Upper lobe of left lung (tissue), 6 donors: ENCODE results near the gene CNOT9. TPM values are rescaled to one million over a fixed set of nuclear protein-coding genes. Genes with fewer than 3 reads are reported as not detected.
"Not testable (repeated sequence)": the region's sequence is repeated elsewhere in the genome, so short reads cannot be mapped to it uniquely, and the experiment has no call there.

Experiments used
- ATAC-seq, 2 donors: fragments of 200-7000 bp; cut with Tn5 transposase; one replicate each; pipeline ENCODE4 v1.9.1; 2022; ENCODE audit warnings: mild to moderate bottlenecking in 2 of 2, moderate library complexity in 2 of 2; ENCODE audit not compliant: low FRiP score in 2 of 2
- DNase-seq, 2 donors: peaks; one replicate each; pipeline ENCODE4 v3.0.0-alpha.2; 2019 to 2020
- H3K27ac ChIP-seq, 4 donors: fragments of 200-600 bp; sonication (generic); one replicate each; pipeline ENCODE4 v1.5.1; 2016 to 2019
- H3K27me3 ChIP-seq, 4 donors: fragments of 200-600 bp; sonication (generic); one replicate each; pipeline ENCODE4 v1.5.1; 2017 to 2019
- H3K36me3 ChIP-seq, 4 donors: fragments of 200-600 bp; sonication (generic); one replicate each; pipeline ENCODE4 v1.5.1; 2016 to 2019
- H3K4me1 ChIP-seq, 4 donors: fragments of 200-600 bp; sonication (generic); one replicate each; pipeline ENCODE4 v1.5.1; 2018 to 2019
- H3K4me3 ChIP-seq, 4 donors: fragments of 200-600 bp; sonication (generic); one replicate each; pipeline ENCODE4 v1.5.1; 2017 to 2019; ENCODE audit warnings: mild to moderate bottlenecking in 2 of 4, moderate library complexity in 1 of 4
- H3K9me3 ChIP-seq, 4 donors: fragments of 200-600 bp; sonication (generic); one replicate each; pipeline ENCODE4 v1.5.1; 2018 to 2019
- CTCF ChIP-seq, 6 experiments: fragments of 450-650 bp in 4 of 6; fragments of 200-600 bp in 2 of 6; sonication (generic) in 2 of 6; IDR thresholded peaks; one replicate each; pipeline ENCODE4 v1.5.1; 2016 to 2019; ENCODE audit warnings: antibody characterized with exemption in 6 of 6
- EP300 ChIP-seq, 4 donors: sonication (generic); formaldehyde crosslinking; IDR thresholded peaks; one replicate each; pipeline ENCODE4 v1.5.1; 2017; ENCODE audit warnings: antibody characterized with exemption in 4 of 4, control low read depth in 2 of 4
- POLR2A ChIP-seq, 4 donors: fragments of 450-650 bp; IDR thresholded peaks; one replicate each; pipeline ENCODE4 v1.5.1; 2016 to 2017; ENCODE audit warnings: antibody characterized with exemption in 4 of 4, mild to moderate bottlenecking in 2 of 4
- POLR2AphosphoS5 ChIP-seq, 2 donors: sonication (generic); formaldehyde crosslinking; IDR thresholded peaks; one replicate each; pipeline ENCODE4 v1.5.1; 2017; ENCODE audit warnings: antibody characterized with exemption in 2 of 2
- WGBS, 2 donors: methylation state at CpG; one replicate each; pipeline ENCODE4 v1.1.5; 2017 to 2018; 5-methylcytosine and 5-hydroxymethylcytosine counted together
- total RNA-seq, 6 donors: library from RNA; depleted of rRNA in 4 of 6; stranded (reverse); fragments of >200 nt in 4 of 6; gene quantifications; one replicate each; pipeline versions ENCODE4 v1.1.0 to v1.2.1, GENCODE V29; 2016 to 2021
- donor health status: DM: no; HTN: no; CAD: no; lungs with moderate emphysema.
- donor health status: DM: no; HTN: yes; CAD: no; lungs with severe emphysema.

Gene CNOT9
- total RNA-seq, 6 donors from 2014 or later, result 24.2 to 51.3 (median 35.9) TPM

DNA sequence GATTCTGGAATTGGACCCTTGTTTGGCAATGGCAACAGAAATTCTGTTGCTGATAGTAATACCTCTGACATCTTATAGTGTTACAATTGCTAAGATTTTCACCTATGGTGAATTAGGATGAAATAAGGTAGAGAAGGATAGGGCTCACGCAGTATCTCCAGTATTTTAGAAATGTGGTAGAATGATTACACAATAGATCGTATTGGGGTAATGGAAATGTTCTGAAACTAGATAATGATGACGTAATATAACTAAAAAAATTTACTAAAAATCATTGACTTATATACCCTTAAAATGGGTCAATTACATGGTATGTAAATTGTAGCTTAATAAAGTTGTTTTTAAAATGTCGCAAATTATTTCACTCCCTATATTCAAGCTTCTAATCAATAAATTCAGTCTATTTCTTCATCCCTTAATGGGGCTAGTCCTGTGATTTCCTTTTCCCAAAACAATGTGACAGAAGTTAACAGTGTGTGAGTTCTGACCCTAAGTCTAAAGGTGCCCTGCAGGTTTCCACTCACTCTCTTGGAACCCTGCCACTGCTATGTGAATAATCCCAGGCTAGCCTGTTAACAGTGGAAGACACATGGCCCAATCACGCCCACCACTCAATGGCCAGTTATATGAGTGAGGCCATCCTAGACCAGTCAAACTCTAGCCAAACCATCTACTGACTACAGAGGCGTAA is 31.7 kb upstream of the CNOT9 start:
- Histone ChIP-seq H3K4me1 (no peaks in the 10 kb centered on the region), H3K27me3 (no peaks in the 10 kb centered on the region), H3K9me3 (no peaks in the 10 kb centered on the region), H3K27ac (no peak overlapping the region), H3K36me3 (peaks cover 9 to 98% (median 63%) of the 10 kb centered on the region in 4 donors), H3K4me3 (no peak overlapping the region)
- no peak for TF ChIP-seq POLR2A (IDR thresholded peaks at IDR 0.05)
- no peak for TF ChIP-seq CTCF (IDR thresholded peaks at IDR 0.05)
- no peak for TF ChIP-seq EP300 (IDR thresholded peaks at IDR 0.05)
- no peak for TF ChIP-seq POLR2AphosphoS5 (IDR thresholded peaks at IDR 0.05)
- DNase-seq (no peak), ATAC-seq (no peak)
- 82 to 84% methylated on average over 6 of the region's 6 CpGs for WGBS, 2 donors

- TF ChIP-seq POLR2A (IDR thresholded peaks at IDR 0.05), result no peak
- no peak for TF ChIP-seq CTCF (IDR thresholded peaks at IDR 0.05)
- no peak for TF ChIP-seq POLR2AphosphoS5 (IDR thresholded peaks at IDR 0.05)
- no peak for TF ChIP-seq EP300 (IDR thresholded peaks at IDR 0.05)
- no peaks in the 10 kb centered on the region for H3K27me3 ChIP-seq
- H3K4me3 ChIP-seq, result no peak overlapping the region
- DNase-seq, result no peak
- no peaks in the 10 kb centered on the region for H3K4me1 ChIP-seq
- peaks cover 15 to 97% (median 66%) of the 10 kb centered on the region in 4 donors for H3K36me3 ChIP-seq
- WGBS, 2 donors, result 87 to 94% methylated on average over 3 of the region's 3 CpGs
- no peaks in the 10 kb centered on the region for H3K9me3 ChIP-seq
- H3K27ac ChIP-seq, result no peak overlapping the region
- ATAC-seq, result no peak
Measured at GRCh38 chr2:218540015-218540414, 28.6 kb upstream of the CNOT9 start.

GRCh38 chr2:218546012-218546411 is 22.6 kb upstream of the CNOT9 start:
- no peak overlapping the region for H3K27ac ChIP-seq
- H3K36me3 ChIP-seq, result peaks cover 21 to 92% (median 53%) of the 10 kb centered on the region in 4 donors
- ATAC-seq, result no peak

DNA sequence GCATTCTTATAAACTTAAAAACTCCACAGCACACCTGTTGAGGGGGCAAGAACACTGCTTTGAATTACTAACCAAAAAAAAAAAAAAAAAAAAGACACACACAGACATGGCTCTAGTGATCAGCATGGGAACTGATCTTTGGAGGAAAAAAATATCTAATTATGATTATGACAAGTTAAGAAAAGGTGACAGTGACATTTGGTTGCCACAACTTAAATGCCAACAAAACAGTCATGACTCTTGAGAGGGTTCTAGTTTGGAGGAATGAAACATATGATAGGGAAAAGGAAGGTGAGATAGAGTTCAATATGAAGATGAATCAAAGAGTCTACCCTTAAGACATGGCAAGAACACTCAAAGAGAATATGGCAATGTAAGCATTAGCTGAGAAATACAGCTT is 21.1 kb upstream of the CNOT9 start:
- no peak for DNase-seq
- Histone ChIP-seq H3K4me1 (no peaks in the 10 kb centered on the region), H3K4me3 (no peak overlapping the region), H3K27me3 (no peaks in the 10 kb centered on the region), H3K9me3 (no peaks in the 10 kb centered on the region), H3K27ac (no peak overlapping the region), H3K36me3 (peaks cover 24 to 92% (median 53%) of the 10 kb centered on the region in 4 donors)
- TF ChIP-seq CTCF (IDR thresholded peaks at IDR 0.05) (no peak), EP300 (IDR thresholded peaks at IDR 0.05) (no peak), POLR2A (IDR thresholded peaks at IDR 0.05) (no peak), POLR2AphosphoS5 (IDR thresholded peaks at IDR 0.05) (no peak)
- no peak for ATAC-seq

More at GRCh38 chr2:218546012-218546411, 22.6 kb upstream of the CNOT9 start:
- no peak for DNase-seq
- no peaks in the 10 kb centered on the region for H3K4me1 ChIP-seq
- no peaks in the 10 kb centered on the region for H3K9me3 ChIP-seq
- no peak overlapping the region for H3K4me3 ChIP-seq
- no peak for TF ChIP-seq POLR2A (IDR thresholded peaks at IDR 0.05)
- no peak for TF ChIP-seq EP300 (IDR thresholded peaks at IDR 0.05)
- no peak for TF ChIP-seq CTCF (IDR thresholded peaks at IDR 0.05)
- TF ChIP-seq POLR2AphosphoS5 (IDR thresholded peaks at IDR 0.05), result no peak
- WGBS, 2 donors, result 96 to 100% methylated on average over 1 of the region's 1 CpG
- no peaks in the 10 kb centered on the region for H3K27me3 ChIP-seq

GRCh38 chr2:218547978-218548377 is 20.7 kb upstream of the CNOT9 start:
- Histone ChIP-seq H3K27ac (no peak overlapping the region), H3K4me1 (no peaks in the 10 kb centered on the region), H3K4me3 (no peak overlapping the region), H3K36me3 (peaks cover 24 to 92% (median 54%) of the 10 kb centered on the region in 4 donors), H3K27me3 (no peaks in the 10 kb centered on the region), H3K9me3 (no peaks in the 10 kb centered on the region)
- no peak for ATAC-seq
- TF ChIP-seq POLR2A (IDR thresholded peaks at IDR 0.05), result no peak
- no peak for TF ChIP-seq EP300 (IDR thresholded peaks at IDR 0.05)
- no peak for TF ChIP-seq CTCF (IDR thresholded peaks at IDR 0.05)
- no peak for TF ChIP-seq POLR2AphosphoS5 (IDR thresholded peaks at IDR 0.05)
- no peak for DNase-seq

- H3K4me1 ChIP-seq, H3K27ac ChIP-seq, H3K9me3 ChIP-seq, H3K4me3 ChIP-seq, ATAC-seq, H3K27me3 ChIP-seq, DNase-seq: not testable (repeated sequence)
- peaks cover 9 to 74% (median 38%) of the 10 kb centered on the region in 4 donors for H3K36me3 ChIP-seq
- WGBS, 2 donors, result 95 to 97% methylated on average over 3 of the region's 3 CpGs
Measured at GRCh38 chr2:218554225-218554624, 14.4 kb upstream of the CNOT9 start.
